Measurements from ENCODE around the gene GXYLT1. TPM values are rescaled to one million over a fixed set of nuclear protein-coding genes. Genes with fewer than 3 reads are reported as not detected.

GXYLT1 gene
- polyA plus RNA-seq, 4 donors, result 25.3 to 32.6 (median 29.1) TPM

Other genes starting within 250 kb of the GXYLT1 start
- gene YAF2, start 93.4 kb upstream of the GXYLT1 start, polyA plus RNA-seq (ENCODE audit: insufficient read length in 4 of 4), result 10 to 100 TPM; 26.6 to 29.2 (median 28.2) TPM
- 100 to 1,000 TPM in 3 of 4 donors, 10 to 100 TPM in 1; 89.8 to 106 (median 102) TPM for gene ZCRB1, start 181.2 kb upstream of the GXYLT1 start, polyA plus RNA-seq (ENCODE audit: insufficient read length in 4 of 4)
- 10 to 100 TPM; 58.9 to 75.7 (median 68.7) TPM for gene PPHLN1, start 181.3 kb upstream of the GXYLT1 start, polyA plus RNA-seq (ENCODE audit: insufficient read length in 4 of 4)

Measured in left renal cortex interstitium (tissue), 4 donors.